Stimulated activated effector memory CD8-positive, alpha-beta T cell treated with anti-CD3 and anti-CD28 coated beads, Interleukin-12 subunit alpha, Interleukin-12 subunit beta, amount 100 ng/mL, for 72 hours (primary cell): Measurements from ENCODE around the gene PKNOX1.
"Not testable (repeated sequence)": the region's sequence is repeated elsewhere in the genome, so short reads cannot be mapped to it uniquely, and the experiment has no call there.

ENCODE experiments used
- ATAC-seq: fragments of 150-1000 bp; cut with Tn5 transposase; 2 replicates; pipeline ENCODE4 v1.10.0; 2021
- DNase-seq, 2 donors: peaks; one replicate each; pipeline ENCODE4 v3.0.0; 2021 to 2022; ENCODE audit warnings: low spot score in 2 of 2
- H3K27ac Mint-ChIP-seq: one replicate; pipeline ENCODE4 v1.8.0; 2022; ENCODE audit warnings: mild to moderate bottlenecking, mixed read lengths
- H3K36me3 Mint-ChIP-seq: one replicate; pipeline ENCODE4 v1.8.0; 2022; ENCODE audit warnings: mild to moderate bottlenecking, mixed read lengths
- H3K4me1 Mint-ChIP-seq: one replicate; pipeline ENCODE4 v1.8.0; 2022; ENCODE audit warnings: mixed read lengths
- H3K4me3 Mint-ChIP-seq: one replicate; pipeline ENCODE4 v1.8.0; 2022; ENCODE audit warnings: mild to moderate bottlenecking, mixed read lengths
- H3K9me3 Mint-ChIP-seq: one replicate; pipeline ENCODE4 v1.8.0; 2022; ENCODE audit warnings: mixed read lengths

The PKNOX1 gene

DNA sequence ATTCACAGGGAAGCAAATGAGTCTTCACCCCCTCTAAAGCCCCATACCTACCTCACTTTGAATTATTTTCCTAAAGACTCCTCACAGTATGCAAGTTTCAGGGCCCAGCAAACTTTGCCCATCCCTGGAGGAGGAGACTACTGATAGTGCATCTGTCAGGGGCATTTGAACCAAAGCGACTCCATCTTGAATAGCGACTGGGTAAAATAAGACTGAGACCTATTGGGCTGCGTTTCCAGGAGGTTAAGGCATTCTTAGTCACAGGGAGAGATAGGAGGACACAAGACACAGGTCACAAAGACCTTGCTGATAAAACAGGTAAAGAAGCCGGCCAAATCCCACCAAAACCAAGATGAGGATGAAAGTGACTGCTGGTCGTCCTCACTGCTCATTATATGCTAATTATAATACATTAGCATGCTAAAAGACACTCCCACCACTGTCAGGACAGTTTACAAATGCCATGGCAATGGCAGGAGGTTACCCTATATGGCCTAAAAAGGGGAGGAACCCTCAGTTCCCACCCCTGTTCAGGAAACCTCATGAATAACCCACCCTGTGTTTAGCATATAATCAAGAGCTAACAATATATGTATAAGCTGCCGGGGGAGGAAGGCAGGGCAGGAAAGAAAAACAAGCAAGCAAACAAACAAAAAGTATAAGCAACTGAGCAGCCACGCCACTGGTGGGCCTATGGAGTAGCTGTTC lies 3.3 kb upstream of the PKNOX1 start:
- no peaks in the 10 kb centered on the region for H3K9me3 Mint-ChIP-seq
- ATAC-seq (no peak), DNase-seq (no peak)
- no peak overlapping the region for H3K27ac Mint-ChIP-seq
- H3K4me1 Mint-ChIP-seq = no peaks in the 10 kb centered on the region
- no peaks in the 10 kb centered on the region for H3K36me3 Mint-ChIP-seq
- H3K4me3 Mint-ChIP-seq = no peak overlapping the region

DNA sequence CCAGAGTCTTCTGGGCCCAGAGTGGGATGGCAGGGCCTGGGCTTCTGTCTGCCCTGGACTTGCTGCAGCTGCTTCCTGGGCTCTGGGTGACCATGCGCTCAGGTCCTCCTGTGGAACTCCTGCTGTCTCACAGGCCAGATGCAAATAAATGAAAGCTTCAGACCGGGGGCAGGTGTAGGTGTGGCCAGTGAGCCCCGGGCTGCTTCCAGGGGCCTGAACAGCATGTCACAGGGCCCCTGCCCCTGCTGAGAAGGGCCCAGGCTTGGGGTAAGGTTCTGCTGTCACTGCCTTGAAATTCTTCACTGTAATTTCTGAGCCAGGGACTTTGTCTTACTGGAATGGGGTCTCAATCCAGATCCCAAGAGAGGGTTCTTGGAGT lies 2.5 kb upstream of the PKNOX1 start:
- DNase-seq = no peak
- Mint-ChIP-seq H3K4me1 (peaks cover 7% of the 10 kb centered on the region), H3K9me3 (no peaks in the 10 kb centered on the region), H3K4me3 (no peak overlapping the region), H3K27ac (no peak overlapping the region), H3K36me3 (no peaks in the 10 kb centered on the region)
- no peak for ATAC-seq

DNA sequence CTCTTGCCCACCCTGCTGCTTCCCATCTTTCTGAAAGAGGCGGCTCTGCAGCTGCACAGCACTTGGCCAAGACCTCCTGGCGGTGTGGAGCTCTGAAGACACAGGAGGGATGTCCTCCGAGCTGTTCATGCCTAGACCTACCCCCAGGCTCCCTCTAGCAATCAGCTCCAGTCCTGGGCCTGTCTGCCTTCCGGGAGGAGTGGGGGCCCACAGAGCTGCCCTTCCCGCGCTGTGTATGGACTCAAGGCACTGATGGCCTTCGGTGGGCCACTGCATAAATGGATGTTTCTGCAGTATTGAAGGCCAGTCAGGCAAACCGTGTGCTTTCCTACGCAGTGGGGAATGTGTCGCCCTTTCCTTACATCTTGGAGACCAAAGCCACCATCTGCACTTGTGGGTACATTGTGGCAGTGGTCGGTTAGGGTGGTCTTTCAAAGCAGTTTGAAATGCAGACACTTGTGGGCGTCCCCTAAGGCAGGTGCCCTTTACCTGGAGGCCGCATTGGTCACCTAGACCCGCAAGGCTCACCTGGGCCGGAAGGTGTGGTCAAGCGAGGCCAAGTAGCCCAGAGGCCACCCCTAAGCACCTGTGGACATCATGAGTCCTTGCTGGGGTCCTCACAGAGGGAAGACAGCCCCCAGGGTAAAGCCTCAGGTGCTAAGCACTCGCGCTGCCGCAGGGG lies 912 bp upstream of the PKNOX1 start:
- ATAC-seq (no peak), DNase-seq (no peak)
- H3K4me3 Mint-ChIP-seq = peak overlapping the region; percentile 75
- H3K36me3 Mint-ChIP-seq = peaks cover 14% of the 10 kb centered on the region
- H3K4me1 Mint-ChIP-seq = peaks cover 17% of the 10 kb centered on the region
- H3K27ac Mint-ChIP-seq = peak overlapping the region; percentile 89
- H3K9me3 Mint-ChIP-seq = no peaks in the 10 kb centered on the region

DNA sequence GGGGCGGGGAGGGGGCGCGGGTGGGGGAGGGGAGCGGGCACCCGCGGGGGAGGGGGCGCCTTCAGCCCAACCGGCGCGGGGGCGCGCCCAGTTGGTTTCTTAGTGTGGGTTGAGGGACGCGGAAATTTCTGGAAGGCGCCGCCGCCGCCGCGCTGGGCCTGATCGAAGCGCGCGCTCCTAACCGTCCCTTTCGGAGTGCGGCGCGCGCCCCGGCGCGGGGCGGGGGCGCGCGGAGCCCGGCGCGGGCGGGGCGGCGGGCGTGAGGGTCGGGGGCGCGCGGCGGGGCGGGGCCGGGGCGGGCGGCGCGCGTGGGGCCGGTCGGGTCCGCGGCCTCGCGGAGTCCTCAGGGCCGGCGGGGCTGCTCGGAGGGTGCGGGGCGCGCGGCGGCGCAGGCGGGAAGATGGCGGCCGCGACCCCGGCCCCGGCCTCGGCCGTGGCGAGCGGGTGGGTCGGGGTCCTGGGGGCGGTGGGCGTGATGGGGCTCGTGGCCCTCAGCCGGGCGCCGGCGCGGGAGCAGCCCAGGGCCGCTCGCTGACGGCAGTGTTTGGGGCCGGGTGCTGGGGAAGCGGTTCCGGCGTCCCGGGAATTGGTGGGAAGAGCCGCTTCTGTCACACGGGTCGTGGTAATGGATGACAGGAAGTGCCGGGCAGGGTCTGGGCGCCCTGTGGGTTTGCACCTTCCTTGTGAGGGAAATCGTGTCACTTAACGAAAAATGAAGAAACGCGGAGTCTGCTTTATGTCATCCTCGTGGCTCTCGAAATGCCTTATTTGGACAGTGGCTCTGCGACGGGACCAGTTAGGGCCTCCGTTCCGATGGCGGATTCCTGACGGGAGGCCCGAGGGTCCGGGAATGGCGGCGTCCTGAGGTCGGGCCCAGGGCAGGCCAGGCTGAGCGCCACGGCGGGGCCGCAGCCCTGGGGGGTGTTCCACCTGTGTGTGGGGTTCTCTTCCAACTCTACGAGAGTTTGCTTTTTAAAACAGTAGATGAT lies 764 bp downstream of the PKNOX1 start:
- Mint-ChIP-seq H3K27ac (peak overlapping the region; percentile 89), H3K36me3 (peaks cover 24% of the 10 kb centered on the region), H3K9me3 (no peaks in the 10 kb centered on the region), H3K4me3 (peak overlapping the region; percentile 75), H3K4me1 (peaks cover 23% of the 10 kb centered on the region)
- DNase-seq (peak; percentile 34 to 82), ATAC-seq (peak; percentile 35)

DNA sequence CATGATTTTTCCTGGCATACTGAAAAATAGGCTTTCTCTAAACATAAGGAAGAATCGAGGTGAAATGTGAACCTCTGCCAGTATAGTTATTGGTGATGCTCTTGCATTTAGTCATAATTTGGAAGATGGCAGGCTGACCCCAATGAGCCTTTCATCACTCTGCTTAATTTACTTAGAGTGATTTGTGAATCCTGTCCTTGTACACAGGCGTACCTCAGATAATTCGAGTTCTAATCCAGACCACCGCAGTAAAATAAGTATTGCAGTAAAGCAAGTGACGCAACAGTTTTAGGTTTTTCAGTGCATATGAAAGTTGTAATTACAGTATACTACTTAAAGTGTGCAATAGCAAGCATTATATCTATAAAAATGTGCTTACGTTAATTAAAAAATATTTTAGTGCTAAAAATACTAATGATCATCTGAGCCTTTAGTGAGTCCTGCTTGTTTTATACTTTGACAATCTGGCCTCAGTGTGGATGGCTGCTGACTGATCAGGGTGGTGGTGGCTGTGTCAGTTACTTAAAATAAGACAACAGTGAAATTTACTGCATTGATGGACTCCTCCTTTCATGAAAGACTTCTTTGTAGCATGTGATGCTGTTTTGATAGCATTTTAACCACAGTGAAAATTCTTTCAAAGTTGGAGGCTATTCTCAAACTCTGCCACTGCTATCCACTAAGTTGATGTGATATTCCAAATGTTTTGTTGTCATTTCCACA lies 1.7 kb downstream of the PKNOX1 start:
- DNase-seq = no peak
- peaks cover 29% of the 10 kb centered on the region for H3K4me1 Mint-ChIP-seq
- no peak for ATAC-seq
- no peaks in the 10 kb centered on the region for H3K9me3 Mint-ChIP-seq
- H3K4me3 Mint-ChIP-seq = peak overlapping the region; percentile 75
- peak overlapping the region; percentile 88 for H3K27ac Mint-ChIP-seq
- peaks cover 24% of the 10 kb centered on the region for H3K36me3 Mint-ChIP-seq

DNA sequence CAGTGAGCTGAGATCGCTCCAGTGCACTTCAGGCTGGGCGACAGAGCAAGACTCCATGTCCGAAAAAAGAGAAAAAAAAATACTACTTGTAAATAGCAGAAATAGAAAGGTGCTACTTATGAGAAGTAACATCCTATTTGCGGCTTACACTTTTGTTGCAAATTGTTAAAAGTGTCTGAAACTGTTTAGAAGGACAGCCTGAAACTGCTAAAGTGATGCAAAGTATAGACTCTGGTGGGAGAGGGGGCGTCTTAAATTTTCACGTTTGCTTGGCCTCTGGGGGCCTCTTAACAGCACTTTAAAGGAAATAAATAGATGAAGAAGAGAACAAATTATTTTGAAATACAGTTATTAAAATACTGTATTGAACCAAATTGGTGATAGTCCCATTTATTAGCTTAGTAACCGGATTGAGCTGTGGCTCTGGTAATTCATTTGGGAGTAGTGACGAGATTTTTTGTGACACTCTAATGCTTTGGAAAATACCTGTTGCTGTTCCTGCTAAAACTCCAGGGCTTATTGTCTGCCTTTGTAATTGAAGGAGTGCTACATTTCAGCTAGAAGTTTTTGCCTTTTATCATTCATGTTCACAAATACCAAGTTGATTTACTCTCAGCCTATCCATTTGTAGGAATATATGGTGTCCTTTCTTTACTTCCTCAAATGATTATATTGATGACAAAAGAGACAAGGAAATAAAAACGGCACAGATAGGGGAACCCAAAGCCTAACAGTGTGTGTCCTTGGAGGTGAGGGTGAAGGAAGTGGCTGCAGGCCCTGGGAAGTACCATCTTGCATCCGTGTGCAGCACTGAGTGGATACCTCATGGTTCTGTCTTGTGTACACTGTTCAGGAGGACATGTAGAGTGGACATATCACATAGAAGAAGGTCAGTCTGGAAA lies 6.2 kb downstream of the PKNOX1 start:
- Mint-ChIP-seq H3K9me3 (no peaks in the 10 kb centered on the region), H3K4me3 (no peak overlapping the region), H3K36me3 (peaks cover 24% of the 10 kb centered on the region), H3K27ac (peak overlapping the region; percentile 70), H3K4me1 (peaks cover 45% of the 10 kb centered on the region)
- DNase-seq (no peak), ATAC-seq (no peak)

DNA sequence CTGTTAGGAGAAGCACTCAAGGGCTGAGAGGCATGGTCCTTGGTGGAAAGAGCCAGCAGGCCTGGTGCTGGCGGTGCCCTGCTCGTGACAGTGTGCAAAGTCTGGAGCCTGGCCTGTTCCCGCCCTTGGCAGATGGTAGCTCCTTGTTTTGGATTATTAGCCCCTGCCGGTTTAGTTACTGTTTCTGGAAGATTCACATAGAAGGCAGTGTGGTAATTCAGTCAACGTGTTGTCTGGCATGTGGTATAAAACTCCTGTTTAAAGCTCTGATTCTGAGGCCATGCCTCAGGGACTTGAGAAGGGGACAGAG lies 6.8 kb downstream of the PKNOX1 start:
- H3K4me1 Mint-ChIP-seq = peaks cover 45% of the 10 kb centered on the region
- no peak overlapping the region for H3K4me3 Mint-ChIP-seq
- no peak for DNase-seq
- no peaks in the 10 kb centered on the region for H3K9me3 Mint-ChIP-seq
- no peak for ATAC-seq
- H3K27ac Mint-ChIP-seq = peak overlapping the region; percentile 70
- H3K36me3 Mint-ChIP-seq = peaks cover 25% of the 10 kb centered on the region

DNA sequence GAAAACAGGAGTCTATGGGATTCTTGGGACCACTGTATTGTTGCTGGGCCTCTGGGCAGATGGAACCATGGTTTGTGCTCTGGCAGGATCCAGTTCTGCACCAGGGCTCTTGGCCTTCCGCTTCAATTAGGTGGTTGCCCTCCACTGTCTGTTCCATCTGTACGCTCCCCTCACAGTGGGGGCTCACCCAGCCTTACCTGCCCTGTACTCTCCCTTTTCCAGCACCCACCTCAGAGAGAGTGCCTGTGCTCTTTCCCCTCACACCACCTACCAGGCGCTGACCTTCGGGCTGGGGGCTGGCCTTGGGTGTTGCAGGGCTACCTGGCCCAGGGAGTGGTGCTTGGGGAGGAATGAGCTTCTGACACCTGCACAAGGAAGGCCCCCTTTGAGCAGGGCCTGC lies 7.5 kb downstream of the PKNOX1 start:
- Mint-ChIP-seq H3K9me3 (no peaks in the 10 kb centered on the region), H3K4me1 (peaks cover 45% of the 10 kb centered on the region), H3K36me3 (peaks cover 32% of the 10 kb centered on the region), H3K27ac (no peak overlapping the region), H3K4me3 (no peak overlapping the region)
- no peak for DNase-seq
- no peak for ATAC-seq

DNA sequence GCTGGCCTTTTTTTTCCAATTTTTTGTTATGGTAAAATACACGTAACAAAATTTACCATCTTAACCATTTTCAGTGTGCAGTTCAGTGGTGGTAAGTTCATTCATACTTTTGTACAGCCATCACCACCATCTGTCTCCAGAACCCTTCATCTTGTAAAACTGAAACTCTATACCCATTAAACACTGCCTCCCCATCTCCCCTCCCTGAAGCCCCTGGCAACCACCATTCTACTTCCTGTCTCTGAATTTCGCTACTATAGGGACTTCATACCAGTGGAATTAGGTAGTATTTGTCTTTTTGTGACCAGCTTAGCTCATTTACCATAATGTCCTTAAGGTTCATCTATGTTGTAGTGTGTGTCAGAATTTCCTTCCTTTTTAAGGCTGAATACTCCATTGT lies 8.7 kb downstream of the PKNOX1 start:
- no peak overlapping the region for H3K4me3 Mint-ChIP-seq
- peaks cover 38% of the 10 kb centered on the region for H3K4me1 Mint-ChIP-seq
- peak; percentile 49 for ATAC-seq
- DNase-seq = no peak
- no peaks in the 10 kb centered on the region for H3K9me3 Mint-ChIP-seq
- no peak overlapping the region for H3K27ac Mint-ChIP-seq
- peaks cover 22% of the 10 kb centered on the region for H3K36me3 Mint-ChIP-seq

DNA sequence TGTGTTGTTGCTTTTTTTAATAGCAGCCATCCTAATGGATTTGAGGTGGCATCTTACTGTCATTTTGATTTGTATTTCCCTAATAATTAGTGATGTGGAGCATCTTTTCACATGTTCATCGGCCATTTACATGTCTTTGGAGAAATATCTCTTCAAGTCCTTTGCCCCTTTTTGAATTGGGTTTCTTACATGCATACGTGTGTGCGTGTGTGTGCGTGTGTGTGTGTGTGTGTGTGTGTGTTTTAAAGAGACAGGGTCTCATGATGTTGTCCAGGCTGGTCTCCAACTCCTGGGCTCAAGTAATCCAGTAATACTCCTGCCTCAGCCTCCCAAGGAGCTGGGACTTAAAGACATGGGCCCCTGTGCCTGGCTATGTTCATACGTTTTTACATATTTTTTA lies 9.5 kb downstream of the PKNOX1 start:
- H3K9me3 Mint-ChIP-seq = no peaks in the 10 kb centered on the region
- H3K36me3 Mint-ChIP-seq = peaks cover 14% of the 10 kb centered on the region
- H3K4me3 Mint-ChIP-seq = no peak overlapping the region
- no peak for DNase-seq
- no peak overlapping the region for H3K27ac Mint-ChIP-seq
- peaks cover 41% of the 10 kb centered on the region for H3K4me1 Mint-ChIP-seq
- ATAC-seq = no peak

DNA sequence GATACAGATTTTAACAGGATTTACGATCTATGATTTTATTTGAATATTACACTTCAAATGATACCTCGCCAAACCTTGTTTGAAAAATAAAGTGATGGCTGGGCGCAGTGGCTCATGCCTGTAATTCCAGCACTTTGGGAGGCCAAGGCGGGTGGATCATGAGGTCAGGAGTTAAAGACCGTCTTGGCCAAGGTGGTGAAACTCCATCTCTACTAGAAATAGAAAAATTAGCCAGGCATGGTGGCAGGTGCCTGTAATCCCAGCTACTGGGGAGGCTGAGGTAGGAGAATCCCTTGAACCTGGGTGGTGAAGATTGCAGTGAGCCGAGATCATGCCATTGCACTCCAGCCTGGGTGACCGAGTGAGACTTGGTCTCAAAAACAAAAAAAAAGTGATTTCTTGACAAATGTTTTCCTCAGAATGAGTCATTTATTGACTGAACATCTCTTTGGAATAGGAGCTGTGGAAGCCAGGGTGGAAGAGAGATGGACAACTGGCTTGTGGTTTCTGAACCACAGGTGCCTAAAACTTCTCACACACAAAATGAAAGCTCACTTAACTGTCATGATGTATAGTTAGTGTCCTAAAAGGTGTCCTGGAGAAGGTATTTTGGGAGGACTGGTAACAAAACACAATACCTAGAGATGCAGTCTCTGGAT lies 11.9 kb downstream of the PKNOX1 start:
- H3K4me3 Mint-ChIP-seq = no peak overlapping the region
- H3K9me3 Mint-ChIP-seq = no peaks in the 10 kb centered on the region
- no peak overlapping the region for H3K27ac Mint-ChIP-seq
- H3K36me3 Mint-ChIP-seq = peaks cover 8% of the 10 kb centered on the region
- DNase-seq (no peak), ATAC-seq (no peak)
- H3K4me1 Mint-ChIP-seq = peaks cover 36% of the 10 kb centered on the region

DNA sequence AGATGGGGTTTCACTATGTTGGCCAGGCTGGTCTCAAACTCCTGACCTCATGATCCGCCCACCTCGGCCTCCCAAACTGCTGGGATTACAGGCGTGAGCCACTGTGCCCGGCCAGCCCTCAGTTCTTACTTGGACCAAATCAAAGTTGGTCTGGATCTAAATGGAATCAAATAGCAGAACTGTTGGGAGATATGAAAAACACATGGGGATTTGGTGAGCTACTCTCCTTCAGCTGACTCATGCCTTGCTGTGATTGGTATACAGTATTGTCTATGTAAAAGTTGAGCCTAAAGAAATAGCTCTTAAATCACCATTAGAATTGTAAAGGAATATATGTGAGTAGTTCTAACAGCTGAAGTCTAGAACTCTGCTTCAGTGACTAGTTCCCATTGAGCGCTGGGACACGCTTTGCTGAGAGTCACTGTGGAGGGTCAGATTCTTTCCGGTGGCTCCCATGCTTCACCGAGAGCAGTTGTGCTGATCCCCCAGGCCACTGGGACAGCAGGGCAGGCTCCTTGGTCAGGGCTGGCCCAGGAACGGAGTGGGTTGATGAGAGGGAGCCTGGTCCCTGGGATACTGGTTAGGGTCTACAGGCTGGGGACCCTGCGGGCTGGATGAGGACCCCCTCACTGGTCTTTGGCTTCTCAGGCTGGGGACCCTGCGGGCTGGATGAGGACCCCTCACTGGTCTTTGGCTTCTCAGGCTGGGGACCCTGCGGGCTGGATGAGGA lies 14.0 kb downstream of the PKNOX1 start:
- ATAC-seq = no peak
- Mint-ChIP-seq H3K36me3 (peaks cover 8% of the 10 kb centered on the region), H3K4me3 (no peak overlapping the region), H3K4me1 (peaks cover 21% of the 10 kb centered on the region), H3K27ac (no peak overlapping the region), H3K9me3 (no peaks in the 10 kb centered on the region)
- no peak for DNase-seq

DNA sequence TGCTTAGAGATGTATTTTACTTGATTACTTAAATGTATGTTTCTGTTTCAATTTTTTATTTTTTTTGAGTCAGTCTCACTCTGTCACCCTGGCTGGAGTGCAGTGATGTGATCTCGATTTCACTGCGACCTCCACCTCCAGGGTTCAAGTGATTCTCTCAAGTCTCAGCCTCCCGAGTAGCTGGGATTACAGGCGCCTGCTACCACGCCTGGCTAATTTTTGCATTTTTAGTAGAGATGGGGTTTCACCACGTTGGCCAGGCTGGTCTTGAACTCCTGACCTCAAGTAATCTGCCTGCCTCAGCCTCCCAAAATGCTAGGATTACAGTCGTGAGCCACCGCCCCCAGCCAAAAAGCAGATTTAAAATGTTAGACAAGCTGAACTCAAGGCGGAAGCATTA lies 15.0 kb downstream of the PKNOX1 start:
- Mint-ChIP-seq H3K27ac (peak overlapping the region; percentile 58), H3K36me3 (peaks cover 13% of the 10 kb centered on the region), H3K4me1 (peaks cover 21% of the 10 kb centered on the region)
- H3K4me3 Mint-ChIP-seq, DNase-seq, H3K9me3 Mint-ChIP-seq, ATAC-seq: not testable (repeated sequence)
